T-helper 9 cell (primary cell): Measurements from ENCODE around the gene EHHADH.
"Not testable (repeated sequence)": the region's sequence is repeated elsewhere in the genome, so short reads cannot be mapped to it uniquely, and the experiment has no call there.

Source experiments
- DNase-seq: peaks from one replicate; pipeline ENCODE4 v3.0.0-alpha.2; 2020
- total RNA-seq, 2 donors: gene quantifications; one replicate each; lab custom pipeline; 2026; lab: John Stamatoyannopoulos, UW

Gene EHHADH
- 0 to 1.8 reads per million in 2 donors for total RNA-seq

GRCh38 chr3:185253645-185254410 is at the start of gene EHHADH:
Gene EHHADH (minus strand): TSS chr3:185254049. CDS start chr3:185254022, 27 bp downstream.
- DNase-seq = peak; percentile 6

- not testable (repeated sequence) for DNase-seq
Measured at GRCh38 chr3:185299918-185300426, 46.1 kb upstream of the EHHADH start.

DNA sequence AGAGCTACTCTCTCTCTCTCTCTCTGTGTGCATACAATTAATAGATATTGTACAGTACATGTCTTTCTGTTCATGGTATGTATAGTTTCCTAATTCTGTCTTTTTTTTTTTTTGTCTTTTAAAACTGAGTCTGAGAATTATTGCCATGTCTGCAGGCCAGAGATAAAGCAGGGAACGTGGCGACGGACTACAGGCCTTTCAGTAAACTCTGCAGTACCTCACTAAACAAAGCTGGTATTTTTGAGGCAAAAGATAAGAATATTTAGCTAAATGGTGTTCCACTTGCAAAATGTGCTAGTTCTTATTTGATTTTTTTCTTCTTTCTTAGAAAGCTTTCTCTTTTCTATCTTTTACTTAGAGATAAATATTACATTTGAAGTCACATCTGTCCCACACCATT is 44.0 kb upstream of the EHHADH start:
- DNase-seq = no peak

GRCh38 chr3:185292238-185292637 is 38.4 kb upstream of the EHHADH start:
- no peak for DNase-seq

- DNase-seq = no peak
Measured at GRCh38 chr3:185290266-185290665, 36.4 kb upstream of the EHHADH start.

- DNase-seq = no peak
Measured at GRCh38 chr3:185283374-185283935, 29.6 kb upstream of the EHHADH start.

- peak; percentile 88 for DNase-seq
Measured at GRCh38 chr3:185282696-185283373, 29.0 kb upstream of the EHHADH start.

GRCh38 chr3:185280572-185281365 is 26.9 kb upstream of the EHHADH start:
- DNase-seq = no peak

GRCh38 chr3:185279587-185280138 is 25.8 kb upstream of the EHHADH start:
- DNase-seq = no peak

DNA sequence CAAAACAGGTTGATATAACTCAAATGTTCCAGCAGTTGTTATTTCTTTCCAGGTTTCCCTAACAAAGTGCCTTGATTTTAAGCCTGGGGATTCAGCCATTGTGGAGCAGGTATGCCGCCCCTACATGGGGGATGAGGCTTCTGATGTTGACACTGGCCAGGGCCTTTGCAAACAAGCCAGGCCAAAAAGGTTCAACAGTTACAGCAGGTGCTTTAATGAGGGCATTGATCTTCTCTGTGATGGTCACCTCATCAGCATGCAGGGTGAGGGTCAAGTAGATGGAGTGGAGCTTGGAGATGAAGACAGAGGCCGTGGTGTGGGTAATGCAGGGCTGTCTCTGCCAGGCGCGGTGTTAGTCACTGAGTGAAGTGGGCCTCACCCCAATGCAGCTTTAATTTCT is 22.6 kb upstream of the EHHADH start:
- no peak for DNase-seq

GRCh38 chr3:185272033-185272432 is 18.2 kb upstream of the EHHADH start:
- no peak for DNase-seq

- no peak for DNase-seq
Measured at GRCh38 chr3:185270956-185271332, 17.1 kb upstream of the EHHADH start.

- DNase-seq = no peak
Measured at GRCh38 chr3:185270262-185270955, 16.6 kb upstream of the EHHADH start.

DNA sequence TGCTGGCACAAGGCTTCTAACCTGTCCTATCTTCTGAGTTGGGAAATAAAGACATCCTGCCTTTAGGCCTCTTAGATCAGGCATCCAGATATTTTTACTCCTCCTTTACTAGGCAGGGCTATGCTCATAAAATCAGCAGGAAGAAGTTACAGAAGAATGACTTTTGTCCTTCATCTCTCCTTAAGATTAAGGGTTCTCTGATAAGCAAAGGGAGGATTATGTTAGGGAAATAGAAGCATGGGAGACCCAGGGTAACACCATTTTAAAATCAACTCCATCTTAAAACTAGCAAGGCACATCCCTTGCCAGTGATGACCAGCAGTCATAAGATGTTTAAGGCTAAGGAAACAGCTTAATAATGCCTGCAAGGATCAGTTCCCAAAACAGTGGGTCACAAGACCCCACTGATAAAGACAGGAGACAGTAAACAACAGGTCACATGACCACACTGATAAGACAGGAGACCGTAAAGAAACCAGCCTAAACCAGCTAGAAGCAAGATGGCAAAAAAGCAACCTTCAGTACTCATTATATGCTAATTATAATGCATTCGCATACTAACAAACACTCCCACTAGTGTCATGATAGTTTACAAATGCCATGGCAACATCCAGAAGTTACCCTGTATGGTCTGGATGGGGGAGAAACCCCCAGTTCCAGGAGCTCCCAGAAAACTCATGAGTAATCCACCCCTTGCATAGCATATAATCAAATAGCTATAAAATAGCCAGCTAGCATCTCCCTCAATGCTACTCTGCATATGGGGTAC is 14.5 kb upstream of the EHHADH start:
- no peak for DNase-seq

DNA sequence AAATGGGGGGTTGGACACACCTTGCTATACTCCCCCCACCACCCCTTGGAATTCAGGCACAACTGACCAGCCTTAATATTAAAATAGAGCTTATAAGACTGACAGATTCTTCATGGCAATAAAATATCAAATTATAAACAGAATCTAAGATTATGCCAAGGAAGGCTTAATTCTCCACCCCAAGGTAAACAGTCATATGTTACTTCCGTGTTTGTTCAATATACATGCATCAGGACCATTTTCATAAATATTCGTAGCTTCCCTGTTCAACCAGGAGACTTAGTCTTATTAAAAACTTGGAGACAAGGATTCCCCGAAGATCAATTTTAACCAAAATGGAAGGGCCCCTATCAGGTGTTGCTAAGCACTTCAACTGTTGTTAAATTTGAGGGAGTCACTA is 13.3 kb upstream of the EHHADH start:
- no peak for DNase-seq

- DNase-seq = no peak
Measured at GRCh38 chr3:185264849-185265553, 11.2 kb upstream of the EHHADH start.

DNA sequence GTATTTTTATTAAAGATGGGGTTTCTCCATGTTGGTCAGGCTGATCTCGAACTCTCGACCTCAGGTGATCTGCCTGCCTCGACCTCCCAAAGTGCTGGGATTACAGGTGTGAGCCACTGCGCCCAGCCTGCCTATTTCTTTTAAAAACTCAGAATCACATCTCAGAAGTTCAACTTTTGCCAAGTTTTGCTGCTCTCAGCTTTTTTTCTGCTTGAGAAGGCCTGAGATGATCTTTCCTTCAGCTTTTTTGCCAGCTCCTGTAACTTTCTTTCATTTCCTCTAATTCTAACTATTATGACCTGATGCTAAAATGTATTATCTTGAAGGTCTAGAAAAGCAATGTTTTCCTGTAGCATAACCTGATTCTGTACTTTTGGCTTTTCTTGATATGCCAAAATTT is 9.6 kb upstream of the EHHADH start:
- DNase-seq = no peak

GRCh38 chr3:185257334-185257733 is 3.5 kb upstream of the EHHADH start:
- no peak for DNase-seq

DNA sequence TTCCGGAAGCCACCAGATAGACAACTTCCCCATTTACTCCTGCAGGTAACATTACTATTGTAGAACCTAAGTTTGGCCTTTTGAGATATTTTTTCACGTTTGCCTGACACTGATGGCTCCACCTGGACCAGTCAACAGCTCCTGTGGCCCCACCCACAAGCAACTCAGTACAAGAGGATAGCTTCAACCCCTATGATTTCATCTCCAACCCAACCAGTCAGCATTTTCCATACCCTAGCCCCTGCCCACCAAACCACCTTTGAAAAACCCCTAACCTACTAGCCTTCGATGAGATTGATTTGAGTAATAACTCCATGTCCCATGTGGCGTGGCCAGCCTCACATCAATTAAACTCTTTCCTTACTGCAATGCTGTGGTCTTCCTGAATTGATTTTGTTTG is 950 bp upstream of the EHHADH start:
- no peak for DNase-seq

GRCh38 chr3:185253133-185253532 is 716 bp downstream of the EHHADH start:
- not testable (repeated sequence) for DNase-seq
